ENCODE measurements around the gene SLC25A22.

Gene SLC25A22

DNA sequence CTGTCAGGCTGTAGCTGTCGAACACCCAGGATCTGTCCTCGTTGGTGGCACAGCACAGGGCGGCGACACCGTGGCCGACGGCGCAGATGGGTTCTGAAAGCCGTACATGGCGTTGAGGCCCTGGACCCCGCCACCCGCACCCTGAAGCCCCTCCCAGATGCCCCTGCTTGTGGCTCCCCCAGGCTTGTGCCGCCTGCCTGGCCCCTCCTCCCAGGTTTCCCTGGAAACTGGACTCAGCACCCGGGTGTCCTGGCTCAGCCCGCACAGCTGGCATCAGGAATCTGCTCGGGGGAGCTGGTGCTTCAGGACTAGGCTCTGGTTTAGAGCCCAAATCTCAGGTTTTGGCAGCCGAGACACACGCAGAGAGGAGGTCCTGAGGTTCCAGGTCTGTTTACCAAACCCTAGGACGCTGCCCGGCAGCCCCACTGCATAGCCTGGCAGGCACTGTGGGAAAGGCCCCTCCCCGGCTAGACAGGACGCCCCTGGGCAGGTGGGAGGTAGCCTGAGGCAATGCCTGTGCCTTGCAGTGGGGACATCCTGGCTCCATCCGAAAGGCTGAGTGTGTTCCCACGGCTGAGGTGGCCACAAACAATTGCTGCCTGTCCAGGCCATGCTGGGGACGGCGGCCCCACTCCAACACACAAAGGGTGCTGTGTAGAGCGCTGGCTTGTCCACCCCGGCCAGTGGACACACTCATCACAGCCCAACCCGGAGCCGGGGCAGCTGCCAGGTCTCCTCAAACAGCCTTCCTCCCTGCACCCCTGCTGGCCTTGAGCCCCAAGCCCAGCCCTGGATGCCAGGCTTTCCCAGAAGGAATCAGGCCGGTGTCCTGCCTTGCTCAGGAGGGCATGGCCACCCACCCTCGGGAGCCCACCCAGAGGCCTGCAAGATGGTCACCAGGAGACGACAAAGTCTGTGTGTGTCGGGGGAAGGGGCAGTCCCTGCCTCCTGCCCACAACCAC is 25.4 kb downstream of the SLC25A22 start:
- H3K36me3 ChIP-seq (ENCODE audit: insufficient read depth, low read length) = peaks cover 49% of the 10 kb centered on the region
- no peak overlapping the region for H3K9ac ChIP-seq (ENCODE audit: low read depth, low read length)
- H3K27ac ChIP-seq (ENCODE audit: low read depth, low read length) = no peak overlapping the region
- H3K27me3 ChIP-seq (ENCODE audit: insufficient read depth, low read length) = no peaks in the 10 kb centered on the region
- 92% methylated on average over 34 of the region's 34 CpGs for WGBS
- no peaks in the 10 kb centered on the region for H3K9me3 ChIP-seq (ENCODE audit: insufficient read depth, low read depth, low read length)
- H3K4me1 ChIP-seq (ENCODE audit: insufficient read depth, low read length) = peaks cover 7% of the 10 kb centered on the region; the same call in 1 of the 2 replicates
- H3K4me3 ChIP-seq (ENCODE audit: low read length) = no peak overlapping the region

DNA sequence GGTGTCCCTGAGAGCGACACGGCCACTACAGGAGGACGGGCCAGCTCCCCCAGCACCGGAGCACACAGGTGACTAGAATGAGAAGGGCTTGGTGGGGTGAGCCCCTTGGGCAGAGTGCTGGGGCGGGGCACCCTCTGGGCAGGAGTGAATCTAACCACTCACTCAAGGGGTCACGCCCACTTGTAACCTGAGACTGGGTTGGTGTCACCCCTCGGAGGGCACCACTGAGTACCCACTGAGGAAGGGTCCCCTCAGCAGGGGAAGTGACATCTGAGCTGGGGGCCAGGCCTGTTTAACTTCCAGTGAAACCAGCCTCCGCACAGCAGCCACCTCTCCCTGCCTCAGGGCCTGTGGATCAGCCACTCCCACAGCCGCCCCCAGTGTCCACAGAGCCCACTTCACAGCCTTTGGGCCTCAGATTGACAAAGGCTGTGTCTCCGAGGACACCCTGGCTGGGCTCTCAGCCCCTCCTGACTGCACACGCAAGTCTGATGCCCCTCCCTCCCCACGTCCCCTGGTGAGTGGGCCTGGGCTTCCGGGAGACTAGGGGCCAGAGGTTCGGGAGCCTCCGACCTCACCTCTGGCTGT is 26.4 kb downstream of the SLC25A22 start:
- 82% methylated on average over 15 of the region's 15 CpGs for WGBS
- H3K4me1 ChIP-seq (ENCODE audit: insufficient read depth, low read length) = peaks cover 7% of the 10 kb centered on the region; the same call in 1 of the 2 replicates

DNA sequence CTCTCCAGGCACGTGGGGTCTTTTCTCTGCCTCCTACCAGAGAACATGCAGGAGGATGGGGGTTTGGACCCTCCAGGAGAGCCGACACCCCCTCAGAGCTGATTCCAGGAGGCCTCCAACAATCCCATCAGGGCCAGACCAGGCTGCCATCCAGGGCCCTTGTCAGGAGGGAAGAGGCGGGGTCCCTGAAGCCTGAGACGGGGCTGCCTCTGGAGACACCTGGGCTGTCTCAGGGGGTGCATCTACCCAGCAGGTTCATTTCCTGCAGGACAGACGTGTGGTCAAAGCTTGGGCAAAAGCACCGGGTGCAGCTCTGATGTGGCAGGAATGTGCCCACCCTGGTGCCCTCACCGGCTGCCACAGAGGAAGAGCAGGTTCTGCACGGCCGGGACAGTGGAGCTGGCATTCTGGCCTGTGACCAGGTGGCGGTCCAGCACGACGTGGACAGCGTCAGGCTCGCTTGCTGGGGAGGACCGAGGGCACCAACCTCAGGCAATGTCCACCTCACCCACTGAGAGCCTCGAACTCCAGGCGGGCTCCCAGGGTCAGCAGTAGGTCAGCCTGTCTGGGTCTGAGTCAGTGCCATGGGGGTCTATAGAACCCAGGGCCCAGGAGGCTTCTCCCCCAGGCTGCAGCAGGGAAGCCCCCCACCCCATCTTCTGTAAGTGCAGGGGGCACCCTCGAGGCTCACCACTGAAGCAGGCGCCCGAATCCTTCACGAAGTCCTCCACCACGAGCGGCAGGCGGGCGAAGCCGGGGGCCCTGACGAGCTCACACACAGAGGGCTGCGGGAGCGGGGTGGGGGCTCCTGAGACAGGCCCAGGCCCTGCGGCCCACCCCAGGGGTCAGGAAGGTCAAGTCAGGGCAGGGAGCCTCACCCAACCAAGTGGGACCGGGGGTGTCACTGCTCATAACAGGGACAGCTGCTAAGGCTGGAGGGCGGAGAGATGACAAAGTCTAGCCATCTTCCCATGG is 27.2 kb downstream of the SLC25A22 start:
- Histone ChIP-seq H3K27ac (ENCODE audit: low read depth, low read length) (no peak overlapping the region), H3K9ac (ENCODE audit: low read depth, low read length) (no peak overlapping the region), H3K4me1 (ENCODE audit: insufficient read depth, low read length) (peaks cover 7% of the 10 kb centered on the region; the same call in 1 of the 2 replicates), H3K4me3 (ENCODE audit: low read length) (no peak overlapping the region), H3K9me3 (ENCODE audit: insufficient read depth, low read depth, low read length) (no peaks in the 10 kb centered on the region), H3K27me3 (ENCODE audit: insufficient read depth, low read length) (no peaks in the 10 kb centered on the region), H3K36me3 (ENCODE audit: insufficient read depth, low read length) (peaks cover 66% of the 10 kb centered on the region)
- 95% methylated on average over 32 of the region's 32 CpGs for WGBS

More for the DNA sequence above, 26.4 kb downstream of the SLC25A22 start:
- no peak overlapping the region for H3K4me3 ChIP-seq (ENCODE audit: low read length)
- no peak overlapping the region for H3K9ac ChIP-seq (ENCODE audit: low read depth, low read length)
- H3K27ac ChIP-seq (ENCODE audit: low read depth, low read length) = no peak overlapping the region
- no peaks in the 10 kb centered on the region for H3K27me3 ChIP-seq (ENCODE audit: insufficient read depth, low read length)
- H3K36me3 ChIP-seq (ENCODE audit: insufficient read depth, low read length) = peaks cover 58% of the 10 kb centered on the region
- no peaks in the 10 kb centered on the region for H3K9me3 ChIP-seq (ENCODE audit: insufficient read depth, low read depth, low read length)

DNA sequence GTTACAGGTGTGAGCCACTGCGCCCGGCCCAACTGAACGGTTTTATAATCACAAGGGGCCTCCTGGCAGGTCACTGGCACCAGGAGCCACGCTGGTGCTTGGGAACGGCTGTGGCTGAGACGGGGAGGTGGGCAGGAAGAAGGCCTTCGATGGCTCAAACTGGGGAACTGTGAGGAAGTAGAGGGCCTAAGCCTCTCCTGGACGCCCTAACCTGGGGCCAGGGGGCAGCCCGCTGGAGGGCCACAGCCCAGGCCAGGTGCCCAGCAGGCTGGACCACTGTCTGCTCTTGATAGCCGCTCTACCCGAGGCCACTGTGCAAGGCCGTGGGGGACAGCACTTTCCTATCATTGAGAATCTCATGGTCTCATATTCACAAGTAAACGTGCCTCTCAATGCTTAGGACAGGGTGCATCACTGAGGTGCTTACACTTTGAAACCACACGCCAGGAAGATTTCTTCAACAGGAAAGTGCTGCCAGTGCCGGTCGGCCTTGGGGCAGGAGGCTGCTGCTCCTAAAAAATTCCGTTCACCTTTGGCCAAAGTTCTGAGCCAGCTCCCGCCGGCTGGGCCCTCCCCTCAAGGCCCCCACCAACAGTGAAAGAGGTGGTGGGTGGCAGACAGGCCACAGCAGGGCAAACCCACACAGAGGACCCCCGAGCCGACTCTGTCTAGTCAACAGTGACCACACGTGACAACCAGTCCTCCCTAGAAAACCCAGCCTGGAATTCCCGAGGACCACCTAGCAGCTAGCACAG is 28.0 kb downstream of the SLC25A22 start:
- 94% methylated on average over 23 of the region's 23 CpGs for WGBS
- peaks cover under 1% of the 10 kb centered on the region; the same call in 1 of the 2 replicates for H3K4me1 ChIP-seq (ENCODE audit: insufficient read depth, low read length)
- H3K4me3 ChIP-seq (ENCODE audit: low read length) = no peak overlapping the region
- H3K27me3 ChIP-seq (ENCODE audit: insufficient read depth, low read length) = no peaks in the 10 kb centered on the region
- H3K9ac ChIP-seq (ENCODE audit: low read depth, low read length) = no peak overlapping the region
- peaks cover 69% of the 10 kb centered on the region for H3K36me3 ChIP-seq (ENCODE audit: insufficient read depth, low read length)
- H3K27ac ChIP-seq (ENCODE audit: low read depth, low read length) = no peak overlapping the region
- H3K9me3 ChIP-seq (ENCODE audit: insufficient read depth, low read depth, low read length) = no peaks in the 10 kb centered on the region

DNA sequence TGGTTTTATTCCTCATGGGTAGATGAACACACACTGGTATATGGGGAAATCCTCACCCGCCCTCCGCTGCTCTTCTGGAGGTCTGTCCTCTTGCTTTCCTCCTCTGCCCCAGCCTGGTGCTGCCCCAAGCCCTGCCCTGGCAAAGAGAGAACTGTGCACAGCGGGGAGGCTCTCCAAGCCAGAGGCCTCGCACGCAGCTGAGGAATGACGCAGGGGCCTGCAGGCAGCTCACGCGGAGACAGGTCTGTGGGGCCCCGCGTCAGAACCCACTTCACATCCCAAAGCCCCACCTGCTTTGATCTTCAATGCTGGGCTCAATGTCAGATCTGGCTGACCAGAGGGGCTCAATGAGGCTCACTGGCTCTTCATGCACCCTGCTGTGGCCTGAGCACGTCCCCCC is 30.8 kb downstream of the SLC25A22 start:
- Histone ChIP-seq H3K4me1 (ENCODE audit: insufficient read depth, low read length) (peaks cover 7% of the 10 kb centered on the region; the same call in 1 of the 2 replicates), H3K4me3 (ENCODE audit: low read length) (no peak overlapping the region), H3K9me3 (ENCODE audit: insufficient read depth, low read depth, low read length) (no peaks in the 10 kb centered on the region), H3K36me3 (ENCODE audit: insufficient read depth, low read length) (peaks cover 74% of the 10 kb centered on the region), H3K27me3 (ENCODE audit: insufficient read depth, low read length) (no peaks in the 10 kb centered on the region), H3K9ac (ENCODE audit: low read depth, low read length) (no peak overlapping the region), H3K27ac (ENCODE audit: low read depth, low read length) (no peak overlapping the region)
- 94% methylated on average over 11 of the region's 11 CpGs for WGBS

DNA sequence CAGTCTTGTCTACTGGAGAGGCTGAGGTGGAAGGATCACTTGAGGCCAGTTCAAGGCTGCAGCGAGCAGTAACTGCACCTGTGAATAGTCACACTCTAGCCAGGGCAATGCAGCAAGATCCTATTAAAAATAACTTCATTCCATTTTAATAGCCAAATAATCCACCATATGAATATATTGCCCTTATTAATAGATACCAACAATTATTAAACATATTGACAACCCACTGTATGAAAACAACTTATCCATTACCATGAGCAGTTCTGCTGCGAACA is 31.2 kb downstream of the SLC25A22 start:
- Histone ChIP-seq H3K4me1 (ENCODE audit: insufficient read depth, low read length) (peaks cover 7% of the 10 kb centered on the region; the same call in 1 of the 2 replicates), H3K27ac (ENCODE audit: low read depth, low read length) (no peak overlapping the region), H3K9ac (ENCODE audit: low read depth, low read length) (no peak overlapping the region), H3K27me3 (ENCODE audit: insufficient read depth, low read length) (no peaks in the 10 kb centered on the region), H3K36me3 (ENCODE audit: insufficient read depth, low read length) (peaks cover 76% of the 10 kb centered on the region), H3K9me3 (ENCODE audit: insufficient read depth, low read depth, low read length) (no peaks in the 10 kb centered on the region), H3K4me3 (ENCODE audit: low read length) (no peak overlapping the region)
- WGBS = 98% methylated on average over 2 of the region's 2 CpGs

DNA sequence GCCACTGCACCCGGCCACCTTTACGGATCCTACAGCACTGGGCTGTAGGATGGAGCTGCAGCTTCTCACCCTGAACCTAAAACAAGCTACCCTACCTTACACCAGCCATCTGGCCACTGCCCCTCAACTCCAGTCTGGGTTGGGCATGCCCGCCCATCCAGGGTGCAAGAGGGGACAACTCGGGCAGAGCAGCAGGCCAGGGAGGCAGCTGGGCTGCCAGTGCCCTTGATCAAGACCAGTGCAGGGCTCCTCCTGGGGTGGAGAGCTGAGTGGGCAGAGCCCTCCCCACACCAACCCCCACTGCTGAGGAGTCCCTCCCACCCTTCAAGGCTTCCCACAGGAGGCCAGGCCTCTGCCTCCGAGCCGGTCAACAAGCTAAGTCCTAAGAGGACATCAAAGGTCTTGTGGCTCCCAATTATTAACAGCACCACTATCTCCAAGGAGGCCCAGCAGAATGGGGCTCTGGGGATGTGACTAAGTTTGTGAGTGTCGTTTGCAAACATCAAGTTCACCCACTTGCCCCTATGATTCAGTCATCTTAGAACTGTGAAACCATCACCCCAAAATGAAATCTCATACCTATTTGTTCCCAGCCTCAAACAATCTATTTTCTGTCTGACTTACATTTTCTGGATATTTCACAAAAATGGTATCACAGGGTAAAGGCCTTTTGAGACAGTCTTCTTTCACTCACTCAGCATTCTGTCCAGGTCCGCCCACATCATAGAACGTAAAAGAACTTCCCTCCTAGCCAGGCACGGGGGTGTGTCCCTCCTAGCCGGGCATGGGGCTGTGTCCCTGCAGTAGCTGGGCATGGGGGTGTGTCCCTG is 31.8 kb downstream of the SLC25A22 start:
- Histone ChIP-seq H3K27ac (ENCODE audit: low read depth, low read length) (no peak overlapping the region), H3K9me3 (ENCODE audit: insufficient read depth, low read depth, low read length) (no peaks in the 10 kb centered on the region), H3K4me3 (ENCODE audit: low read length) (no peak overlapping the region), H3K9ac (ENCODE audit: low read depth, low read length) (no peak overlapping the region), H3K27me3 (ENCODE audit: insufficient read depth, low read length) (no peaks in the 10 kb centered on the region), H3K4me1 (ENCODE audit: insufficient read depth, low read length) (peaks cover 7% of the 10 kb centered on the region; the same call in 1 of the 2 replicates), H3K36me3 (ENCODE audit: insufficient read depth, low read length) (peaks cover 76% of the 10 kb centered on the region)
- 95% methylated on average over 11 of the region's 11 CpGs for WGBS

DNA sequence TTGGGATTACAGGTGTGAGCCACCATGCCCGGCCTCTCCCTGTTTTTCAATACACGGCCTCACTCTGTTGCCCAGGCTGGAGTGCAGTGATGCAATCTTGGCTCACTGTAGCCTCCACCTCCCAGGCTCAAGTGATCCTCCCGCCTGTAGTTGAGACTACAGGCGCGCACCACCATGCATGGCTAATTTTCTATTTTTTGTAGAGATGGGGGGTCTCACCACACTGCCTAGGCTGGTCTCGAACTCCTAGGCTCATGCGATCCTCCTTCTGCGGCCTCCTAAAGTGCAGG is 32.3 kb downstream of the SLC25A22 start:
- H3K36me3 ChIP-seq (ENCODE audit: insufficient read depth, low read length) = peaks cover 76% of the 10 kb centered on the region
- no peak overlapping the region for H3K4me3 ChIP-seq (ENCODE audit: low read length)
- H3K27ac ChIP-seq (ENCODE audit: low read depth, low read length) = no peak overlapping the region
- no peaks in the 10 kb centered on the region for H3K9me3 ChIP-seq (ENCODE audit: insufficient read depth, low read depth, low read length)
- 94% methylated on average over 8 of the region's 8 CpGs for WGBS
- H3K27me3 ChIP-seq (ENCODE audit: insufficient read depth, low read length) = no peaks in the 10 kb centered on the region
- no peak overlapping the region for H3K9ac ChIP-seq (ENCODE audit: low read depth, low read length)
- peaks cover 7% of the 10 kb centered on the region; the same call in 1 of the 2 replicates for H3K4me1 ChIP-seq (ENCODE audit: insufficient read depth, low read length)

DNA sequence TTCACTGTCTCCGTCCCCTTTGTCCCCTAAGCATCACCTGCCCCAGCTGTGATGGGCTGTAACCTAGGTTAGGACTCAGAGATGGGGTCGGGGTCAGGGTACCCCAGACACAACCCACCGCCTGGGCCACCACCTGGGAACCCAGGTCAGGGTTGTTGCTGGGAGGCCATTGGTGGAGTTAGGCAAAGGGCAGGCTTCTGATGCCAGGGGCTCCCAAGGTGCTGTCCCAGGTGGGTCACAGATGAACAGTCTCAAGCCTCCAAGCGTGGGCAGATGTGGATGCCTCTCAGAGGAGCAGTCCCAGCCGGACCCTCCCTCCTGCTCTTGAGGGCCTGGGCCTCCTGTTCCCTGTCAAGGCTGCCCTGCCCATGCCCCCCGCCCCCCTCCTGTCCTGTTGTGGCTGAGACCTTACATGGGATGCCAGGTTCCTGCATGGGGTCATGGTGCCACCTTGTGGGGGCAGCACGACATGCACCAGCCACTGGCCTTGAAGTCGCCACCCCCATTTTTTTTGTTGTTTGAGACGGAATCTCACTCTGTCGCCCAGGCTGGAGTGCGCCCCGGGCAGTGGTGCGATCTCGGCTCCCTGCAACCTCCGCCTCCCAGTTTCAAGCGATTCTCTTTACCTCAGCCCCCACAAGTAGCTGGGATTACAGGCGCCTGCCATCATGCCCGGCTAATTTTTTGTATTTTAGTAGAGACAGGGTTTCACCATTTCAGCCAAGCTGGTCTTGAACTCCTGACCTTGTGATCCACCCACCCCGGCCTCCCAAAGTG is 32.9 kb downstream of the SLC25A22 start:
- Histone ChIP-seq H3K9ac (ENCODE audit: low read depth, low read length) (no peak overlapping the region), H3K36me3 (ENCODE audit: insufficient read depth, low read length) (peaks cover 75% of the 10 kb centered on the region), H3K9me3 (ENCODE audit: insufficient read depth, low read depth, low read length) (no peaks in the 10 kb centered on the region), H3K4me1 (ENCODE audit: insufficient read depth, low read length) (peaks cover 7% of the 10 kb centered on the region; the same call in 1 of the 2 replicates), H3K27ac (ENCODE audit: low read depth, low read length) (no peak overlapping the region; the same call in 1 of the 2 replicates), H3K27me3 (ENCODE audit: insufficient read depth, low read length) (no peaks in the 10 kb centered on the region), H3K4me3 (ENCODE audit: low read length) (no peak overlapping the region)
- 84% methylated on average over 19 of the region's 19 CpGs for WGBS

Data from HUES64 (cell line).